HG03064 (cell line): Measurements from ENCODE around the gene ZPR1.
"Not testable (repeated sequence)": the region's sequence is repeated elsewhere in the genome, so short reads cannot be mapped to it uniquely, and the experiment has no call there.

Source experiments
- ATAC-seq: cut with Tn5 transposase; IDR thresholded peaks from one replicate; pipeline ENCODE4 v1.9.1; 2021; ENCODE audit warnings: low read depth; ENCODE audit not compliant: unreplicated experiment

Gene ZPR1

DNA sequence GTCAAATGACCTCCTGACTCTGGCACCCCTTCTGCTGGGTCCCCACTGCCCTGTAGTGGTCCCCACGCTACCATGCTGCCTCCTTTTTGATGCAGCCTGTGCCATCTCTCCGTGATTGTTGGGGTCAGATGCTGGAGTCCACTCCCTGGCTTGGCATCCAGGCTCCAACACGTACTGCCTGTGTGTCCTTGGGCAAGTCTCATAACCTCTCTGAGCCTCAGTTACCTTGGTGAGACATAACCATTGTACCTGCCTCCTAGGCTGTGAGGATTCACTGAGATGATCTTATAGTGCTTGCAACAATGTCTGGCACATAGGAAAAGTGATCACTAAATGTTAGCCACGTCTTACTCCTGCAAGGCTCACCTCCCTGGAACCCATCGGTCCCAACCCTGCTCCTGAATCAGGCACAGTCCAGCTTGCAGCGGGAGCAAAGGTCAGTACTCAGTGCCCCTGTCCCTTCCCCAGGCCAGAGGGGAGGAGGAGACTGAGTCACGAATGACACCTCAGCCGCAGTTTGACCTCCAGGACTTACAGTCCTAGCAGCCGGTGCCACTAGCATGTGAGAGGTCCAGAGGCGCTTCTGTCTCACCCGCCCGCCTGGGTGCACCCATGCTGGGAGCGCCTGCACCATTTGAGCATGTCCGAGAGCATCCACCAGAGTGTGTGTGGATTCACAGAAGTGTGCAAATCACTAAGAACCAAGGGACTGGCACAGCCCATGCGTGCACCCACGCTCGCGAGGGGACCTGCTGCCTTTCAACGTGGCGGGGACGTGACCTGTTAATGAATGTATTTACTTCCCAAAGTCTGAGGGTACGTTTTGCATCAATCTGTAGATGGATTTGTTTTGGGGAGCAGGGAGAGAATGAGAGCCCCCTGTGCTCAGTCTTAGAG lies 38.3 kb upstream of the ZPR1 start:
- ATAC-seq: no peak

- ATAC-seq: no peak
Measured at GRCh38 chr11:116825434-116825833, 37.6 kb upstream of the ZPR1 start.

DNA sequence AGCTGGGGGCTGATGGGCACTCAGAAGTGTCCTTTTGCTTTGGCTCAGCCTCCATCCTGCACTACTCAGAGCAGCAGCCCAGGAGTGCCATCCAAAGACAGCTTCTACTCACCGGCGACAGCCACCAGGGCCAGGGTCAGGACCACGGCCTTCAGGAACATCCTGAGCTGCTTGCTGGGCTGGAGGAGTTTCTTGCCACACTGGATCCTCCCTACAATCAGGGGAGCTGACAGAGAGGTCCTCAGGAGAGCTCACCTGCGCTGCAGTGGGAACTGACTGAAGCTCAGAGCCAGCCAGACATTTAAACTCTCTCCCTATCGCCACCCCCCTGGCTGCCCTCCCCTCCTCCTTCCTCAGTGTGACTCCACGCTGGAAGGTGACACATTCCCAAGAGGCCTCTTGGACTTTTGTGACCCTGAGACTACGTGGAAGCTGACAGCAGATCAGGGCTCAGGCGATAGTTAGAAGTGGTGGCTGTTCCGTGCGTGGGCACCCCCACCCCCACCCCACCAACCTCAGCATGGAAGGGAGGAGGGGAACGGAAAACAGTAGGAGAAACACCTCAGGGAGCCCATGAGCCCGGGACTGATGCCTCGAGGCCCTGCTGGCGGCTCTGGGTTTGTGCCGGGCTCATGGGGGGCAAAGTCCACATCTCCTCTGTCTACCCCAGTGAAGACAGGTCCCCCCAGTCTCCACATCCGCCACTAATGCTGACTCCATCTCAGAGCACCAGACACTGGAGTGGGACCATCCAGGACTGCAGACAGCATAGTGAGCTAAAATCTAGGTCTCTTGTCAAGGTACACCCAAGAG lies 35.4 kb upstream of the ZPR1 start, which contains the start of gene APOA4:
Gene APOA4, minus strand, starts transcription at position 274 of the 813 bp plus-strand sequence. Its CDS starts 113 bp downstream, at position 161.
- no peak for ATAC-seq

- no peak for ATAC-seq
Measured at GRCh38 chr11:116822575-116822974, 34.8 kb upstream of the ZPR1 start.

DNA sequence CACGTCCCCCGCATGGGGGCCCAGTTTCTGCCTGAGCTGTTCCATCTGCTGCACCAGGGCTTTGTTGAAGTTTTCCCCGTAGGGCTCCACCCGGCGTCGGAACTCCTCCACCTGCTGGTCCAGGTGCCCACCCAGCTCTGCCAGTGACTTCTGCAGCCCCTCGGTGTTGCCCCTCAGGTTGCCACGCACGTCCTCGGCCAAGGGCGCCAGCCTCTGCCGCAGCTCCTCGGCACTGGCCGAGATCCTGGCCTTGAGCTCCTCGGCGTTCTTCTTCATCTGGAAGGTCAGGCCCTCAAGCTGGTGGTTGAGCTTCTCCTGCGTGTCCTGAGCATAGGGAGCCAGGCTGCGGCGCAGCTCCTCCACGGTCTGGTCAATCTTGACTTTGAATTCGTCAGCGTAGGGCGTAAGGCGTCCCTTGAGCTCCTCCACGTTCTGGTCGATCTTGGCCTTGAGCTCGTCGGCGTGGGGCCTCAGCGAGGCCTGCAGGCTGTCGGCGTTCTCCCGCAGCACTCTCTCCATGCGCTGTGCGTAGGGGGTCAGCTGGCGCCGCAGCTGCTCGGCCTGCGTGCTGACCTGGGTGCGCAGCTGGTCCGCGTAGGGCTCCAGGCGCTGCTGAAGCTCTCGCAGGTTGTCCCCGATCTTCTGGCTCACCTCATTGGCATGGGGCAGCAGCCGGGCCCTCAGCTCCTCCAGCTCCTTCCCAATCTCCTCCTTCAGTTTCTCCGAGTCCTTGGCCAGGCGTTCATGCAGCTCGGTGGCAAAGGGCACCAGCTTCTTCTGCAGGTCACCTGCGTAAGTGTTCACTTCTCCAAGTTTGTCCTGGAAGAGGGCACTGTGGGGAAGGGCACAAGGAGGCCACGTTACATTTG lies 33.5 kb upstream of the ZPR1 start:
- no peak for ATAC-seq

DNA sequence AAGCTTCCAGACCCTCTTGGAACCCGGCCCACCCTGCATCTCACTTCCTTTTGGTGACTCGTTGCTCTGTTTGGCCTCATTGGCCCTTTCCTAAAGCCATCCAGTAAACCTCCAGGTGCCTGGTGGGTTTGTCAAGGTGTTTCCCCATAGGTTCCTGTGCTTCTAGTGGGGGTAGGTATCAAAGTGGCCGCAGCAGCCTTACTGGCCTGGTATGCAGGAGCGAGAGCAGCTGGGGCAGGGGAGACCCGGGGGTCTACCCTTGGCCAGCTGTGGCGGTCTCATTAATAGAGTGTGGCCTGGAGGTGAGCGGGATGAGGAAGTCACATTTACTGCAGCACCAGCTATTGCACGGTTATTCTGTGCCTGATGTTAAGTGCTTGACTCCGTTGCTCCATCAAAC lies 31.2 kb upstream of the ZPR1 start:
- ATAC-seq: no peak

DNA sequence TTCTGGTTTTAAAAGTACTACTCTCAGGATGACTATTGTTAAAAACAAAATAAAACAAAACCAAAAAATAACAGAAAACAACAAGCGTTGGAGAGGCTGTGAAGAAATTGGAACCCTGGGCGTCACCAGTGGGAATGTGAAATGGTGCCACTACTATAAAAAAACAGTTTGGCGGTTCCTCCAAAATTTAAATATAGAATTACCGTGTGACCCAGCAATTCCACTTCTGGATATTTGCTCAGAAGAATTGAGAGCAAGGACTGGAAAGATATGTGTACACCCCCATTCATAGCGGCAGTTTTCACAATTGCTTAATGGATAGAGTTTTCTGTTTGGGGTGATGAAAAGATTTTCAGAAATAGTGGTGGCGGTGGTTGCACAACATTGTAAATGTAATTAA lies 26.7 kb upstream of the ZPR1 start:
- ATAC-seq: no peak

DNA sequence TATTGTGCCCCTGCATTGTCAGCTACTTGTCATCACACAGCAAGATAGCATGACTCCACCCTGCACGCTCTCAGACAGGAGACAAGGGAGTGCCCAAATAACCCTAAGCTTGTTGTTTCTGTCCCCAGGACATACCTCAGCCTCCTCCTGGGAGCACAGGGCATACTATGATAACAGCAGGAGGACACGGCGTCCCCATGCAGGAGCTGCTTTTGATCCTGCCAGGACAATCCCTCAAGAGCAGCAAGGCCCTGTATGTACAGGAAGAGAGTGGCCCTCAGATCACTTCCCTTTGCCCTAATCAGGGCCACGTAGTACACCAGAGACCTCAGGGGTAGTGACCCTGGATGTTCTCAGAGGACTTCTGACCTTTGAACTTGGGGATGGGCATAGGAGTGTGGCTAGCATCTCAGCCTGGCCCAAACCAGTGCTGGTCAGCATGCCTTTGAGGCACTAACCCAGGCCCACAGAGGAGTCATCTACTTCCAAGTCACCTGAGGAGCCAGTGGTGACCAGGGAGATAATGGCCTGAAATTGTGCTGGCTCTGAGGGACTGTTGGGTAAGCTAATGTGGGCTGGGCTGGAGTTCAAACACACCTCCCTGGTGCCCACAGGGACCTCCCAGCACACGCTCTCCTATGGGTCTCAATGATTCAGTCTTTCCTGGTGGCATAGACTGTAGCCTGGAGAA lies 26.1 kb upstream of the ZPR1 start:
- ATAC-seq: no peak

DNA sequence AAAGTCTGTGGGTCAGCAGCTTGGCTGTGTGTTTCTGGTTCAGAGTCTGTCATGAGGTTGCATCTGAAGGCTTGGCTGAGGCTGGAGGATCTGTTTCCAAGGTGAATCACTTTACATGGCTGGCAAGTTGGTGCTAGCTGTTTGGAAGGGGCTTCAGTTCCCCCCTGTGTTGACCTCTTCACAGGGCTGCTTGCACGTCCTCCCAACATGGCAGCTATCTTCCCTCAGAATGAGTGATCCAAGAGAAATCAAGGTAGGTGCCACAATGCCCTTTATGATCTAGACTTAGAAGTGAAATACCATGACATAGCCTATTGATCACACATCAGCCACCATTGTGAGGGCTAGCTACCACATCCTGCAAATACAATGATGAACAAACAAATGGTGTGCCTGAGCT lies 25.3 kb upstream of the ZPR1 start:
- ATAC-seq: no peak

DNA sequence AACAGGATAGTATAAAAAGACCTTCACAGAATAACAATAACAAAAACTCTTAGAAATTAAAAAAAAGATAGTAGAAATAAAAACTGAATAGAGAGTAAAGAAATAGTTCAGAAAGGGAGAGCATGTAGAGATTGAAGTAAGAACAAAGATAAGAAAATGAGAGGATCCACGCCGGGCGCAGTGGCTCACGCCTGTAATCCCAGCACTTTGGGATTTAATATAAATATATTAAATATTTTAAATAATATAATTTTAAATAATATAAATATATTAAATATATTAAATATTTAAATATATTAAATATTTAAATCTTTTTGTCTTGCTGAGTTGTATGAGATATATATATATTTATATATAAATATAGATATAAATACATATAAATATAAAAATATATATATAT lies 24.3 kb upstream of the ZPR1 start:
- no peak for ATAC-seq

- no peak for ATAC-seq
Measured at GRCh38 chr11:116811194-116811593, 23.4 kb upstream of the ZPR1 start.

DNA sequence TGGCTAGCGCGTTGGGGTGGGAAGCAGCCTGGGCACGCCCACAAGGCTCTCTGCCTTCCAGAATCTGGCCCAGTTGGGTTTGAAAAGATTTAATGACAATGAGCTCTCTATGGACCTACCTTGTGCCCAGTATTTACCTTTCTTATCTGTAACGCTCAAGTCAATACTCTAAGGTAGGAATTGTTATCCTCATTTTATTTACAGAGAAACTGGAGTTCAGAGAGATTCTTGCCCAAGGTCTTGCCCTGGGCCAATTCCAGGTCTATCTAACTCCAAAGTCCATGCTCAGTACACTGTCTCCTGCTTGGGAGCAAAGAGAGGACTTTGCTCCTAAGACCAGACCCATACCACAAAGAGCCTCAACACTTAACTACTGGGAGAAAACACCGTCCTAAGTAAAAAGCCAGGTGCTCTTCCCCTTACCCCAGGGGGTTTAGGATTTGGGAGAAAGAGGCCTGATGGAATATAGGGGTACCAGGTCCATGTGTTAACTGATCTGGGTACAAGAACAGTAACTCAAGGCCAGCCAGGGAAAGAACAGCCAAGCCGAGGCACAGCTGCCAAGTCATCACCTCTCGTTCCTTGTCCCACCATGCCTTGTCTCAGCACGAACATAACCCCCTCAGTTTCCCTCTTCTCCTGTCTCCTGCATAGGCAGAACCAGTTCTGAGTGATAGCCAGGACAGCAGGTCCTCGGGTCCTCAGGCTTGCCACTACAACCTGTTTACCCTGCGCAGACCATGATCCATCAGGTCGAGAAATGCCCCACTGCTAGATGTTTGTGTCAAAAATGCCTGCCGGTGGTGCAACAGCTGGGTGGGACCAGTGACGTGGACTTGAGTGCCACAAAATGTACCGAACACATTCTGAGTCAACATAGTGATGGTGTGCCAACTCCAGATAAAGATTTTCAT lies 20.7 kb upstream of the ZPR1 start:
- no peak for ATAC-seq

GRCh38 chr11:116807601-116808261 lies 19.9 kb upstream of the ZPR1 start:
- ATAC-seq: no peak

DNA sequence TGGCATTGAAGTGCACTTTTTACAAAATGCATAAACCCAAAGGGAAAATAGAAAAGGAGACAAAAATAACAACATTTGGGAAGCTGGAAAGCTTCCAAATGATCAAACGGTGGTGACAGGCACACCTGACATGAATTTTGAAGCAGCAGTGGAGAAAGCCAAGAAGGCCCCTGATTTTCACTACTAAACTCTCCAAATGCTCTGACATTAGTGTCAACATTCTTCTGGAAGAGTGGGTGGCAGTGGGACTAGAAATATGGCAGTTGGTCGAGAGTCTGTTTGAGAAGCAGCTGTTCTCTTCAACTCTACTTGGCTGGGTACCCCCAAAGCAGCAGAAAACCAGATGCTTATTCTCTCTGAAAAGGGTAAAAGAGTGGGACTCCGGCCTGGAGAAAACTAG lies 16.2 kb upstream of the ZPR1 start:
- ATAC-seq: no peak

- ATAC-seq: not testable (repeated sequence)
Measured at GRCh38 chr11:116801662-116802061, 13.8 kb upstream of the ZPR1 start.

DNA sequence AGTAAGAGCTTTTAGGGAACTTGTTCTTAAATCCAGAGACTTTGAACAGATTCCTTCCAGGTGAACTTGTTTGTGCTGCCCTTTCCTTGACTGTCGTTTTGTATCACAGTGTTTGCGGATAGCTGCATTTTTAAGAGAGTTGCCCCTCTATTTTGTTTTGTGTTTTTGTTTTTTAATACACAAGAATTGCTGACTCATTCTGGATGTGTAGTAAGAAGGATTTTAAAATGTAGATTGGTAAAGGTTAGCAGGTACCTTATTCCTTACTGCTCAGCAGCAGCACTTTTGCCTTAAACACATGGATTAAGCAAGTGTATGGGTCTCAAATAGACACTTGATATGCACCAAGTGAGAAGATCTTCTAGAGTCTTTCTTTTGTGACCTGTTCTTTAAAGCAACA lies 12.8 kb upstream of the ZPR1 start:
- ATAC-seq: no peak

GRCh38 chr11:116798368-116798767 lies 10.5 kb upstream of the ZPR1 start:
- no peak for ATAC-seq

DNA sequence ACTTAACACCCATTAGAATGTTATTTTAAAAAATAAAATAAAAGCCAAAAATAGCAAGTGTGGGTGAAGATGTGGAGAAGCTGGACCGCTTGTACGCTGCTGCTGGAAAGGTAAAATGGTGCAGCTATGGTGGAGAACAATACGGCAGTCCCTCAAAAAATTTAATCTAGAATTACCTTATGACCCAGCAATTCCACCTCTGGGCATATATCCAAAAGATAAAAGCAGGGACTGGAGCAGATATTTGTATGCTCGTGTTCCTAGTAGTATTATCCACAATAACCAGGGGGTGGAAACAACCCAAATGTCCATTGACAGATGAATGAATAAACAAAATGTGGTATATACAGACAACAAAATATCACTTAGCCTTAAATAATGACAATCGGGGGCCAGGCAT lies 10.0 kb upstream of the ZPR1 start:
- ATAC-seq: no peak

DNA sequence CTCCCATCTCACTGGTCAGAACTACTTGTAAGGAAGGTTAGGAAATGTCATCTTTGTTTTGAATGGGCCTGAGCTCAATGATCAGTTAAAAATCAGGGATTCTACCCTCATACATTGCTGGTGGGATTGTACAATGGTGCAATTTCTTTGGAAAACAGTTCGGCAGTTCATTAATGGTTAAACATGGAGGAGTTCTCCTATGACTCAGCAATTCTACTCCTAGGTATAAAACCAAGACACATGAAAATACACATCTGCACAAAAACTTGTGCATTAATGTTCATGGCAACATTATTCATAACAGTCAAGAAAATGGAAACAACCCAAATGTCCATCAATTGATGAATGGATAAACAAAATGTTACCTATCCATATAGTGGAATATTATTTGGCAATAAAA lies 8.7 kb upstream of the ZPR1 start:
- no peak for ATAC-seq
